HG02623 (cell line): ENCODE results near the gene PGAP3.
"Not testable (repeated sequence)": the region's sequence is repeated elsewhere in the genome, so short reads cannot be mapped to it uniquely, and the experiment has no call there.

ENCODE experiments used
- ATAC-seq: cut with Tn5 transposase; IDR thresholded peaks from one replicate; pipeline ENCODE4 v1.9.1; 2021; ENCODE audit warnings: moderate library complexity; ENCODE audit not compliant: unreplicated experiment

The PGAP3 gene, protein sequence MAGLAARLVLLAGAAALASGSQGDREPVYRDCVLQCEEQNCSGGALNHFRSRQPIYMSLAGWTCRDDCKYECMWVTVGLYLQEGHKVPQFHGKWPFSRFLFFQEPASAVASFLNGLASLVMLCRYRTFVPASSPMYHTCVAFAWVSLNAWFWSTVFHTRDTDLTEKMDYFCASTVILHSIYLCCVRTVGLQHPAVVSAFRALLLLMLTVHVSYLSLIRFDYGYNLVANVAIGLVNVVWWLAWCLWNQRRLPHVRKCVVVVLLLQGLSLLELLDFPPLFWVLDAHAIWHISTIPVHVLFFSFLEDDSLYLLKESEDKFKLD

DNA sequence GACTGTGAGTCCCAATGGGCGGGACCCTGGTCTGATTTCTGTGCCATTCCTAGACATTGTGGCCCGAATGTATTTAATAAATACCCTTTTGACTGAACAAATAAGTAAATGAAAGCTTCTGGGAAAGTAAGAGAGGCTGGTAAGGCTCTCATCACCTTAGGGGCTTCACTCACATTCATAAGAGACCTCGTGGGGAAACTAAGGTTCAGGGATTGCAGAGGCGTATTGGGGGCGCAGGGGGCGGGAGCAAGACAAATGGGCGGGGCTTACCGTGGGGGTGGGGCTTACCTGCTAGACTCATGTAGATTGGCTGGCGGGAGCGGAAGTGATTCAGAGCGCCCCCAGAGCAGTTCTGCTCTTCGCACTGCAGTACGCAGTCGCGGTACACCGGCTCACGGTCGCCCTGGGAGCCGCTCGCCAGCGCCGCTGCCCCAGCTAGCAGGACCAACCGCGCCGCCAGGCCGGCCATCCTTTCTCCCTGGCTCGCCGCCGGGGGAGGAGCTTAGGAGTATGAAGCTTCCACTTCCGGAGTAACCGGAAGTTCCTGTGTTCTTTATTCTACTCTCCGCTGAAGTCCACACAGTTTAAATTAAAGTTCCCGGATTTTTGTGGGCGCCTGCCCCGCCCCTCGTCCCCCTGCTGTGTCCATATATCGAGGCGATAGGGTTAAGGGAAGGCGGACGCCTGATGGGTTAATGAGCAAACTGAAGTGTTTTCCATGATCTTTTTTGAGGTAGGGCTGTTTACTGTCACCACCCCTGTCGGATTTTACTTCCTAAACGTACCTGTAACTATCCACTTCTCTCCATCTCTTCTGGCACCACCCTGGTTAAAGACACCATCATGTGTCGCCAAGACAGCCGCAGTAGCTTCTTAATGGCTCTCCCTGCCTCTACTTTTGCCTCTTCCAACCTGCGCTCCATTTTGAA, at the start of gene PGAP3:
Gene PGAP3 (minus strand): TSS at position 512 of the 929 bp plus-strand sequence. CDS start 43 bp downstream, at position 469.
- peak; percentile 79 for ATAC-seq

DNA sequence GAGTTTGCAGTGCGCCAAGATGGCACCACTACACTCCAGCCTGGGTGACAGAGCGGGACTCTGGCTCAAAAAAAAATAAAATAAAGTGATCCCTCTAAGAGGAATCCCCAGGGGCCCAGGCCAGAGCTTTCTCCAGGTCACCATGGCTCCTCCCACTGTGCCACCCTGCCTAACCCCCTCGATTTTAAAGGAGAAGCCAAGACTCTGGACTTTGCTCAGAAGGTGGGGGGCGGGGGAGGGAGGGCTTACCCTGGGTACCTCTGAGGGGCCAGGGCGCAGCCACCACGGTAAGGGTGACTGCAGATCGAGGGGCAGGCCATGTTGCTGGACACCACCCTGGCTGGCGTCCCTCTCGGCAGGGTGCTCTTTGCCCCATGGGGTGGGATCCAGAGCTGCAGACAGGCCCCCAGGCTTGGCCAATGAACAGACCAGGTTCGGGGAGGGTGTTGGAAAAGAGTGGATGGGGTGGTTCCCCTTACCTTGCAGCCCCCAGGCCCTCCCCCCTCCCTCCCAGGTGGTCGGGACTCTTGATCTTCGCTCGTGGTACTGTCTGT, 49.4 kb upstream of the PGAP3 start:
- ATAC-seq, result no peak

DNA sequence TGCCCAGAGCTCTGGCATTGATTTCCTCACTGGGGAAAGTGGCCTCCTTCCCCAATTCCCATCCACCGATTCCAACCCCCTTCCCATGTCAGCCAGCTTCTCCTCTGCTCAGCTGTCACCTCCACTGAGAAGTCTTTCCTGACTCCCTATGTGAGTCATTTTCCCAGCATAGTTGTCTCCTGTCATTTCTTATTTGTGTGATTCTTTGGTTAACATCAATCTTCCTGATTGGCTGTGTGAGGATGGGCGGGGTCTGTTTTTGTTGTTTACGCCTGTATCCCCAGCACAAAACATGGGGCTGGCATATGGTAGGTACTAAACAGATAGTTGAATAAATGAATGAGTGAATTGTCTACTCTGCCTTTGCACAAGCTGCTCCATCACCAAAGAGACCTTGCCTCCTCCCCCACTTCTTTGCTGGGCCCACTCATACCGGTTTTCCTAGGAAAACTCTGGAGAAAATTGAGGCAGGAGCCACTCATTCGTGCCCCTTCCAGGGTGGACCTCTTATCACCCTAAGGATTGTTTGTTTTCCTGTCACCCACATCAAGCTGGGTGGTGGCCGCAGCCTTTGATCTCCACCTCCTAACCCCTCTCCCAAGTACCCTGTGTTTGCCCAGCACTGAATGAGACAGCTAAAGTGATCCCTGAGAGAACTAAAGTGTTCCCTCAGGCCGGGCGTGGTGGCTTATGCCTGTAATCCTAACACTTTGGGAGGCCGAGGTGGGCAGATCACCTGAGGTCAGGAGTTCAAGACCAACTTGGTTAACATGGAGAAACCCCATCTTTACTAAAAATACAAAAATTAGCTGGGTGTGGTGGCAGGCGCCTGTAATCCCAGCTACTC, 48.7 kb upstream of the PGAP3 start:
- no peak for ATAC-seq

DNA sequence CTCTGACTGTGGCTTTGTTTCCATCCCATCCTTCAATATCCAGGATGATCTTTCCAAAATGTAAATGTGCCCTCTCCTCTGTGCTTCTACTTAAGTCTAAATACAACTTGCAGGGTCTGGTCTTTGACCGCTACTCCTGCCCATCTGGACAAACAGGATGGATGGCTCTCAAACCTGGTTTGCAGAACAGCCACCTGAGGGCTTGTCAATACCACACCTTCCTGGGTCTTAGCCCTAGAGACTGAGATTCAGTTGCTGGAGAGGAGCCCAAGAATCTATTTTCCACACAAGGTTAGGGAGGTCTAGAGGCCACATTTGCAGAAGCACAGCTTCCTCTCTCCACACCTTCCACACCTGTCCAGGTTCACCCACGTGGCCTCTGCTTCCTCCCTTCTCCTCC, 48.0 kb upstream of the PGAP3 start:
- ATAC-seq, result no peak

DNA sequence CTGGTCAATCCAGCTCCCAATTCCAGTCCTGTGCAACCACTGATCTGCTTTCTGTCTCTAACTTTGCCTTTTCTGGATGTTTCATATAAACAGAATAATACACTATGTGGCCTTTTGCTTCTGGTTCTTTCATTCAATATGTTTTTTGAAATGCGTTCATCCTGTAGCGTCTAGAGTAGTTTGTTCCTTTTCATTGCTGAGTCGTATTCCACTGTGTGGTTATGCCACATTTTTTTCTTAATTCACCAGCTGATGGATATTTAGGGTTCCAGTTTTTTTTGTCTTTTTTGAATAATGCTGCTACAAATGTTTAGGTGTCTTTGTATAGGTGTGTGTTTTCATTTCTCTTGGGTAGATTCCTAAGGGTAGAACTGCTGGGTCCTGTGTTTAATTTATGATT, 44.7 kb upstream of the PGAP3 start:
- no peak for ATAC-seq

DNA sequence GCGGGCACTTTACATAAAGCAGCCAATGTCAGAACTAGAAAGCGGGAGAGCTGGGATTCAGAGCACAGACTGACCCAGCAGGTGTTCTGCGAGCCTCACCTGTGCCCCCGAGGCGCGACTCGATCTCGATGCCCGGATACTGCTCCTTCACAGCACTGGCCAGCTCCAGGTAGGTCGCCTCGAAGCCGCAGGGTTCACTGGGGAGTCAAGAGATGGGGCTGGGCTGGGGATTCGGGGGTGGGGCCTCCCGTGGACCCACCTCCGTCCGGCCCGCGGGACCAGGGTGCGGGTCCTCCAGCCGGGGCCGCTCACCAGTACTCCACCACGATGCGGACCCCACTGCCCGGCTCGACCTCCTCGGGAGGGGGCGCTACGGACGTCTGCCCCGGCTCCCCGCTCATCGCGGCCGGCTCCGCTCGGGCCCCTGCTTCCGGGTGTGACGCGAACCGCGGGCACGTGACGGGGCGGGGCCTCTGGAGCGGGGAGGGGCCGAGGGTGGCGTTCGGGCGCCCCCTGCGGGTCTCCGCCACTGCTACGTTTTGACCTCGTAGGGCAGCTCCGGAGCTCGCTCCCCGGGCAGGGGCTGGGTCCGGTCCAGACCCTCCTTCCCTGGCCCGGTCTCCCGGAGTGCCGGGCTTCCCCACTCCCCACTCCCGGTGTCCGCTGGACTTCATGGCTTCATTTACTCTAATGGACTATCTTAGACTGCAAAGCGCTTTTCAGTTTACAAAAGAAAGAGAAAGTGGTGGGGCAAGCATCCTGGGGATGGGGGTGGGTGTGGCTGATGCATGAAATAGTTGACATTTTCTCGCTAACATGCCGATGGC, 42.5 kb upstream of the PGAP3 start, which contains the start of gene MIEN1:
Gene MIEN1 (minus strand): TSS at position 438 of the 827 bp plus-strand sequence. CDS start 37 bp downstream, at position 401.
- ATAC-seq, result peak; percentile 86

DNA sequence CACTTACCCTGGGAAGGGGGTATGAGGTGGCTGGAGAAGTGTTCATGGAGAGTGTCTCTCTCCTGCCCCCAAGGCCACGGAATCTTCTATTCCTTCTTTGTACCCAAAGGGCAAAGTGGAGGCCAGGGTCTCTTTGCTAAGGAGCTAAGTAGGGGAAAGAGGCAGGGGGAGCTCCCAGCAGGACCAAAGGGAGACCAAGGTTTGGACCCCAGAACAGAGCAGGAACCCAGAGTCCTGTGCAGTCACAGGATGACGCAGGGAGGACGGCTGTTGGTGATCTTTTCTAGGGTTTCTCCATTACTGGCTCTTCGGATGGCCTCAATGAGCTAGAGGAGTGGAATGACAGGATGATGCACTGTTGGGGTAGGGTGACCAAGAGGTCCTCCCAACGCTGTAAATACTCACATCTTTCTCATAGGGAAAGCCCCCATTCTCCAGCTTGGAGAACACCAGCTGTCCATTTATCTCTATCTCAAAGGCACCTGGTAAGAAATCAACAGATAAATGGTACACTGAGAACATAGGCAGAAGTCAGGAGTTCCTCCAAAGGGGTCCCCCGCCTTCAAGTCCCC, 41.5 kb upstream of the PGAP3 start:
- ATAC-seq, result no peak

DNA sequence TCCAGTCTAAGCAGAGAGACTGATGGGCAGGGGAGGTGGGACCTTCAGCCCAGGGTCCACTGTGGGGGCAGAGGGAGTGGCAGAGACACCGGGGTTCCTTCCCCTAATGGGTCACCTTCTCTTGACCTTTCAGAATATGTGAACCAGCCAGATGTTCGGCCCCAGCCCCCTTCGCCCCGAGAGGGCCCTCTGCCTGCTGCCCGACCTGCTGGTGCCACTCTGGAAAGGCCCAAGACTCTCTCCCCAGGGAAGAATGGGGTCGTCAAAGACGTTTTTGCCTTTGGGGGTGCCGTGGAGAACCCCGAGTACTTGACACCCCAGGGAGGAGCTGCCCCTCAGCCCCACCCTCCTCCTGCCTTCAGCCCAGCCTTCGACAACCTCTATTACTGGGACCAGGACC, 39.7 kb upstream of the PGAP3 start:
- ATAC-seq, result no peak

DNA sequence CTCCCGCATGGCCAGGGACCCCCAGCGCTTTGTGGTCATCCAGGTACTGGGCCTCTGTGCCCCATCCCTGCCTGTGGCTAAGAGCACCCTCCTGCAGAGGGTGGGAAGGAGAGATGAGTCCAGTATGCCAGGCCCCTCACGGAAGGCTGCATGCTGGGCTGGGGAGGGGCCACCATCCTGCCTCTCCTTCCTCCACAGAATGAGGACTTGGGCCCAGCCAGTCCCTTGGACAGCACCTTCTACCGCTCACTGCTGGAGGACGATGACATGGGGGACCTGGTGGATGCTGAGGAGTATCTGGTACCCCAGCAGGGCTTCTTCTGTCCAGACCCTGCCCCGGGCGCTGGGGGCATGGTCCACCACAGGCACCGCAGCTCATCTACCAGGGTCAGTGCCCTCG, 38.8 kb upstream of the PGAP3 start:
- no peak for ATAC-seq

DNA sequence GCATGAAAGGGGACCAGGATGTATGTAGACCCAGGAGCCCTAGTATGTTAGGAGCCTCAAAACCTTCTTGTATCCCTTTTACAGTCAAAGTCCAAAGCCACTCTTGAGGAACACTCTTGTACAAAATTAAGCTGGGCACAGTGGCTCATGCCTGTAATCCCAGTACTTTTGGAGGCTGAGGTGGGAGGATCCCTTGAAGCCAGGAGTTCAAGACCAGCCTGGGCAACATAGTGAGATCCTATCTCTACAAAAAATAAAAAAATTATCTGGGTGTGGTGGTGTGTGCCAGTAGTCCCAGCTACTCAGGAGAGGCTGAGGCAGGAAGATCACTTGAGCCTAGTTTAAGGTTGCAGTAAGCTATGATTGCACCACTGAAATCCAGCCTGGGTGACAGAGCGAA, 38.1 kb upstream of the PGAP3 start:
- ATAC-seq, result not testable (repeated sequence)

DNA sequence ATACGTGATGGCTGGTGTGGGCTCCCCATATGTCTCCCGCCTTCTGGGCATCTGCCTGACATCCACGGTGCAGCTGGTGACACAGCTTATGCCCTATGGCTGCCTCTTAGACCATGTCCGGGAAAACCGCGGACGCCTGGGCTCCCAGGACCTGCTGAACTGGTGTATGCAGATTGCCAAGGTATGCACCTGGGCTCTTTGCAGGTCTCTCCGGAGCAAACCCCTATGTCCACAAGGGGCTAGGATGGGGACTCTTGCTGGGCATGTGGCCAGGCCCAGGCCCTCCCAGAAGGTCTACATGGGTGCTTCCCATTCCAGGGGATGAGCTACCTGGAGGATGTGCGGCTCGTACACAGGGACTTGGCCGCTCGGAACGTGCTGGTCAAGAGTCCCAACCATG, 36.9 kb upstream of the PGAP3 start:
- ATAC-seq, result no peak

DNA sequence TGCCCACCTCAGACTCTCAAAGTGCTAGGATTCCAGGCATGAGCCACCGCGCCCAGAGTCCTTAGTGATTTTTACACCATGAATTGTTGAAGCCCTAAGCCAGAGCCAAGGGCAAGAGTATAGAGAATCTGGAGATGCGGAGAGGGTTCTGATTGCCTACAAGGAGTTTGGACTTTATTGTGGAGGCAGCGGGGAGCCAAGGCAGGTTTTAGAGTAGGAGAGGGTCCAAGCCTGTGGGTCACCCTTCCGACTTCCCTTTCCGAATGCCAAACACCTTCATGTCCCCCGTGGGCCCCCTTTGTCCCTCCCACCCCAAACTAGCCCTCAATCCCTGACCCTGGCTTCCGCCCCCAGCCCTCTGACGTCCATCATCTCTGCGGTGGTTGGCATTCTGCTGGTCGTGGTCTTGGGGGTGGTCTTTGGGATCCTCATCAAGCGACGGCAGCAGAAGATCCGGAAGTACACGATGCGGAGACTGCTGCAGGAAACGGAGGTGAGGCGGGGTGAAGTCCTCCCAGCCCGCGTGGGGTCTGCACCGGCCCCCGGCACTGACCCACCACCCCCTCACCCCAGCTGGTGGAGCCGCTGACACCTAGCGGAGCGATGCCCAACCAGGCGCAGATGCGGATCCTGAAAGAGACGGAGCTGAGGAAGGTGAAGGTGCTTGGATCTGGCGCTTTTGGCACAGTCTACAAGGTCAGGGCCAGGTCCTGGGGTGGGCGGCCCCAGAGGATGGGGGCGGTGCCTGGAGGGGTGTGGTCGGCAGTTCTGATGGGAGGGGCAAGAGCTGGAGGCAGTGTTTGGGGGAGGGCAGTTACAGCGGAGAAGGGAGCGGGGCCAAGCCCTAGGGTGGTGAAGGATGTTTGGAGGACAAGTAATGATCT, 35.4 kb upstream of the PGAP3 start:
- ATAC-seq, result no peak

DNA sequence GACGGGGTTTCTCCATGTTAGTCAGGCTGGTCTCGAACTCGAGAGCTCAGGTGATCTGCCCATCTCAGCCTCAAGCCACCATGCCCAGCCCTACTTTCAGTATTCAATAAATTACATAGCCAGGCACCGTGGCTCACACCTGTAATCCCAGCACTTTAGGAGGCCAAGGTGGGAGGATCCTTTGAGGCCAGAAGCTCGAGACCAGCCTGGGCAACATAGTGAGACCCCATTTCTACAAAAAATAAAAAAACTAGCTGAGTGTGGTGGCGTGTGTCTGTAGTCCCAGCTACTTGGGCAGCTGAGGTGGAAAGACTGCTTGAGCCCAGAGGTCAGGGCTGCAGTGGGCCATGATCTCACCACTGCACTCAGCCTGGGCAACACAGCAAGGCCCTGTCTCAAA, 34.2 kb upstream of the PGAP3 start:
- ATAC-seq, result no peak

DNA sequence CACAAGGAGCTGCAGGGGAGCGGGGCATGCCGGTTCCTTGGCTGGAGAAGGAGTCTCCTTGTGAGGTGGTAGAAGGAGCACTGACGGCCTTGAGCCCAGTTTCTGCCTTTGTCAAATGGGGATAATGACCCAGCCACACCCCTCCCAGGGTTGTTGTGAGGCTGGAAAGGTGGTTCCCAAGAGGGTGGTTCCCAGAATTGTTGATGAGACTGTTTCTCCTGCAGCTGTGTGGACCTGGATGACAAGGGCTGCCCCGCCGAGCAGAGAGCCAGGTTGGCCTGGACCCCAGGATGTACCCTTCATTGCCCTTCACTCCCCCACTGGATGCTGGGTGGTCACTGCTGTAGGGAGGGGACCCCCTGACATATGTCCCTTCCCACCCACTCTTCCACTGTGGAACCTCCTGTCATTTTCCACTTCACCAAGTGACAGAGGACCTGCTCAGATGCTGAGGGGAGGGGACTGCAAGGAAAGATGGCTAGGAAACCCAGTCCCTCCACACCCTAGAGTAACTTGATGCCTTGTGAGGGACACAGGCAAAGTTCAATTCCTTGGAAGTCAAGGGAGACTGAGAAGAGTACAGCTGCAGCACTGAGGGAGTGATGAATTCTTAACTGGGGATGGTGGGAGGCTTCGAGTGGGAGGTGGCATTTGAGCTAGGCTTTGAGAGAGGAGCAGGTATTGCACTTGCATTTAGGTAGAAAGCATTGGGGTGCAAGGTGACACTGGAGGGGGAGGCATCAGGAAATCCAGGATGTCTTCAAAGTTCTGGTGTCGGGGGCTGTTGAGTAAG, 31.9 kb upstream of the PGAP3 start:
- ATAC-seq, result no peak

DNA sequence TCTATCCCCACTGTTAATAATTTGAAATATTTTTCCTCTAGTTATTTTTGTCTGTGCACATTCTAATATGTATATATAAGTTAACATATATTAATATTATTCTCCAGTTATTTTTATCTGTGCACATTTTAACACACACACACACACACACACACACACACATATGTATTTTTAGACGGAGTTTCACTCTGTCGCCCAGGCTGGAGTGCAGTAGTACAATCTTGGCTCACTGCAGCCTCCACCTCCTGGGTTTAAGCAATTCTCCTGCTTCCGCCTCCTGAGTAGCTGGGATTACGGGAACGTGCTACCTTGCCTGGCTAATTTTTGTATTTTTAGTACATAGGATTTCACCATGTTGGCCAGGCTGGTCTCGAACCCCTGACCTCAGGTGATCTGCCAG, 29.8 kb upstream of the PGAP3 start:
- ATAC-seq, result no peak

DNA sequence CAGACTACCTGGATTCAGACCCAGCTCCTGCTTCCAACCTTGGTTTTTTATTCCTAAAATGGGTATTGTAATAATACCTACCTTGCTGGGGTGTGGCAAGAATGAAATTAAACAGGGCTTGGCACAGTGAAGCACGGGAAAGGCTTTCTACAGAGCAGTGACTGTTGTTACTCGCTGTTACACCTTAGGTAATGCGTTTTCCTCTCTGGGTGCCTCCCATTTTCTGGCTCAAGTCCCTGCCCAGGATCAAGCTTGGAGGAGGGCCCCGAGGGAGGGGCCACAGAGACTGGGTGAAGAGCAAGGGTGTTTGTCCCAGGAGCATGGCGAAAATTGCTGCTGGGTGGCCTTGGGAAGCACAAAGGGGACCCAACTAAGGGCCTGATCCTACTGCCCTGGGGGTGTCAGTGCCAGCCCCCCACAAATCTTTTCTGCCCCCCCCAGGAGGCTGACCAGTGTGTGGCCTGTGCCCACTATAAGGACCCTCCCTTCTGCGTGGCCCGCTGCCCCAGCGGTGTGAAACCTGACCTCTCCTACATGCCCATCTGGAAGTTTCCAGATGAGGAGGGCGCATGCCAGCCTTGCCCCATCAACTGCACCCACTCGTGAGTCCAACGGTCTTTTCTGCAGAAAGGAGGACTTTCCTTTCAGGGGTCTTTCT, 29.2 kb upstream of the PGAP3 start:
- no peak for ATAC-seq

DNA sequence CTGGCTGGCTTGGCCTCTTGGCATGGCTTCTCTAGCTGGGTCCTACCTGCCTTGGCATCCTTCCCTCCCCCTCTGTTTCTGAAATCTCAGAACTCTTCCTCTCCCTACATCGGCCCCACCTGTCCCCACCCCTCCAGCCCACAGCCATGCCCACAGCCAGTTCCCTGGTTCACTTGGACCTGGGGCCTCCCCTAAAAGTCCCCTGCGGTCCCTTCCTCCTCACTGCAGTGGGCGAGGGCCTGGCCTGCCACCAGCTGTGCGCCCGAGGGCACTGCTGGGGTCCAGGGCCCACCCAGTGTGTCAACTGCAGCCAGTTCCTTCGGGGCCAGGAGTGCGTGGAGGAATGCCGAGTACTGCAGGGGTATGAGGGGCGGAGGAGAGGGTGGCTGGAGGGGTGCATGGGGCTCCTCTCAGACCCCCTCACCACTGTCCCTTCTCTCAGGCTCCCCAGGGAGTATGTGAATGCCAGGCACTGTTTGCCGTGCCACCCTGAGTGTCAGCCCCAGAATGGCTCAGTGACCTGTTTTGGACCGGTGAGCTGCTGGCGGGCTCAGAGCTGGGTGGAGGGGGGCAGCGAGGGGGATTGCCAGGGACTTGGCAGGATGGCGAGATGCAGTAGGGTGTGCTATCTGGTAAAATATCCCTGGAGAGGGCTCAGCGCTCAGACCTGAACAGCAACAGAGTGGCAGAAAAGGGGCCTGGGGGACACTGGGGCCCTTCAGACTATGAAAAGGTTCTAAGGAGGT, 28.4 kb upstream of the PGAP3 start:
- ATAC-seq, result no peak
